ENCODE results near the gene ARMC3.

ARMC3 gene

DNA sequence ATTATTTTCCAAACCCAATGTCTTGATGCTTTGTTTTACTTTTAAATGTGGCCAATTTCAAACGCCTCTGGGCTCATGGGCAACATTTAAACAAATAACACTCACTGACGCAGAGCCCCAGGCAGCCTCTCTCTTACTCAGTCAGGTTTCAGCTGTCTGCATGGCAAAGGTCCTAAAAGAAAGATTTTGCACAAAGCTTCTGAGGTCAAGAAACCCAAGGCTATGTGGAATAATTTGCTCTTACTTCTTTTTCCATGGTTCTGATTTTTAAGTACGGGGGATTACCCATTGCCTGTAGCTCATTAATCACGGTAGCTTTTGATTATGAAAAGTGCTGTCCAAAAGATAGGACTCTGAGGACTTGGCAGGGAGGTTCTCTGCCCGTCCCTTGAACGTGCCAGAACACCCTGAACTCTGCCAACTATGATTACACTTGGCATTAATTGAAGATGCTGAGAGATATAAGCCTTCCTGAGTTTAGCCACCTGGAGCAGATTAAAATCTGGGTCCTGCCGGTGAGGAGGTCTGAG is 153.4 kb downstream of the ARMC3 start:
- DNase-seq: no peak

DNA sequence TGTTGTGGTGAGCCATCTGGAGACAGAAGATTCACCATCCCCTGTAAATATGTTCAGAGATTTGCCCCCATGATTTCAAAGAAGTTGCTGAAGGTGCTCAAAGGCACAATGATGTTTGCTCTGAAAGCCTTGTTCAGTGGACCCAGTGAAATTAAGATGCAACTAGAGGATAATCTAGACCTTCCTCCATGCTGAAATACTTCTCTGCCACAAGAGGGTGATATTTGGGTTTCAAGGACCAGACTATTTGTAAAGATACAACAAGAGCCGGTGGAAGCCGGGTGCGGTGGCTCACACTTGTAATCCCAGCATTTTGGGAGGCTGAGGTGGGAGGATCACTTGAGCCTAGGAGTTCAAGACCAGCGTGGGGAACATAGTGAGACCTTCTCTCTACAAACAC is 154.0 kb downstream of the ARMC3 start:
- no peak for DNase-seq

All from NCI-H187 (cell line).